ENCODE results near the gene IGSF3.

Gene IGSF3

DNA sequence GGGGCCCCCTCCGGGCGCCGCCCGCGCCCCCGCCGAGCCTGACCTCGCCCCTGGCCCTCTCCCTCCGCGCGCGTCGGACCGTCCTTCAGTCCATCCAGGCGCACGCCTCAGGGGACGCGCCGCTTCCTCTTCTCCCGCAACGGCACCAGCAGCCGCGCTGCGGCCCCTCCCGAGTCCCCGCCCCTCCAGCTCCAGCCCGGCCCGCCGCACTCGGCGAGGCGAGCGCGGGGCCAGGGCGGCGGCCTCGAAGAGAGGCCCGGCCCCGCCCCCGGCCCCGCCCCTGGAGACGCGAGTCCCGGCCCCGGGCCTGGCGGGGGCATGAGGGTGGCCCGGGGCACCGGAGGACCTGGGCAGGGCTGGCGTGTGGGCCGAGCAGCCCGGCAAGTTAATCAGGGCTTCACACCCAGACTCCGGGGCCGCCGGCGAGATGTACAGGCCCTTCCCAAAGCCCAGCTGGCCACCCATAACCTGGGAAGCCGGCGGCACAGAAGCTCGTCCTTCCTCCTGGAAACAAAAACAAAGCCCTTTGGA is at the start of gene IGSF3:
TSS of gene IGSF3 (minus strand) at position 159 of the 531 bp plus-strand sequence. CDS start 1,407 bp downstream, outside the sequence.
- H3K4me3 ChIP-seq (replicated peaks; ENCODE audit: low read depth, low read length), result peak within 1 kb of the TSS; percentile 48
- TF ChIP-seq, protein P1, sequence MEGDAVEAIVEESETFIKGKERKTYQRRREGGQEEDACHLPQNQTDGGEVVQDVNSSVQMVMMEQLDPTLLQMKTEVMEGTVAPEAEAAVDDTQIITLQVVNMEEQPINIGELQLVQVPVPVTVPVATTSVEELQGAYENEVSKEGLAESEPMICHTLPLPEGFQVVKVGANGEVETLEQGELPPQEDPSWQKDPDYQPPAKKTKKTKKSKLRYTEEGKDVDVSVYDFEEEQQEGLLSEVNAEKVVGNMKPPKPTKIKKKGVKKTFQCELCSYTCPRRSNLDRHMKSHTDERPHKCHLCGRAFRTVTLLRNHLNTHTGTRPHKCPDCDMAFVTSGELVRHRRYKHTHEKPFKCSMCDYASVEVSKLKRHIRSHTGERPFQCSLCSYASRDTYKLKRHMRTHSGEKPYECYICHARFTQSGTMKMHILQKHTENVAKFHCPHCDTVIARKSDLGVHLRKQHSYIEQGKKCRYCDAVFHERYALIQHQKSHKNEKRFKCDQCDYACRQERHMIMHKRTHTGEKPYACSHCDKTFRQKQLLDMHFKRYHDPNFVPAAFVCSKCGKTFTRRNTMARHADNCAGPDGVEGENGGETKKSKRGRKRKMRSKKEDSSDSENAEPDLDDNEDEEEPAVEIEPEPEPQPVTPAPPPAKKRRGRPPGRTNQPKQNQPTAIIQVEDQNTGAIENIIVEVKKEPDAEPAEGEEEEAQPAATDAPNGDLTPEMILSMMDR (IDR thresholded peaks at IDR 0.05; ENCODE audit: low read depth, low read length, missing control alignments), result no peak
- DNase-seq (ENCODE audit: extremely low read depth, low read depth), result no peak

DNA sequence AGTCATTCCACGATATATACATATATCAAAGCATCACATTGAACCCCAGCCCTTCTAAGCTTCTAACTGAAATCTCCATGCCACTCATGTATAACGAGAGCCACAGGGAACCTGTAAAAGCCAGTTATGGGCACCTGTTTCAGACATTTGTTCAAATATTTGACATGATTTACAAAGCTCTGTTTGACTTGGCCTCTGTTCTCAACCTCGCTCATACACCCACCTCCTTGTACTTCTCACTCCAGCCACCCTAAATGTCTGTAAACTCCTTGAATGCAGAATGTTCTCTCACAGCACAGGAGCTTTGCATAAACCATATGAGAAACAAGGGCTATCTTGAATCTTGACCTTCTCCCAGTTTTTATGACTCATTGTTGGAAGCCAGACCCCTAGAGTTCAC is 49.8 kb upstream of the IGSF3 start:
- H3K4me3 ChIP-seq (replicated peaks; ENCODE audit: low read depth, low read length), result no peak overlapping the region
- TF ChIP-seq, protein P1 (IDR thresholded peaks at IDR 0.05; ENCODE audit: low read depth, low read length, missing control alignments), result no peak
- no peak for DNase-seq (ENCODE audit: extremely low read depth, low read depth)

GRCh38 chr1:116716391-116716790 is 48.9 kb upstream of the IGSF3 start:
- TF ChIP-seq, protein P1 (IDR thresholded peaks at IDR 0.05; ENCODE audit: low read depth, low read length, missing control alignments), result no peak
- no peak for DNase-seq (ENCODE audit: extremely low read depth, low read depth)
- H3K4me3 ChIP-seq (replicated peaks; ENCODE audit: low read depth, low read length), result no peak overlapping the region

DNA sequence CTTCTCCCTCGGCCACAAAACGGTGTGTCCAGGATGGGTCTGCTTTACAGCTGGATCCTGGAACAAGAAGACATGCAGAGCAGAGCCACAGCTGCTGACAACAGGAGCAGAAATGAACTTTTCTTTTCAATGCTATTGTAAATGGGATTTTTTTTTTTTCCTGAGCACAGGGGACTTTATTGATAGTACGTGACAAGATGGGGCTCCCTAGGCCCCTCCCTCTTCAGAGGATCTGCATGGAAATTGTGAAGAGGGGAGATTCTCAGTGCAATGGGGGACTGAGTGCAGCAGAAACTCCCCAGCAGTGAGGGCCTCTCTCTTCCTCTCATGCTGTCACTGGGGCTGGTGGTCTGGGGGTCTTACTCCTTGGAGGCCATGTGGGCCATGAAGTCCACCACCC is 45.9 kb upstream of the IGSF3 start:
- TF ChIP-seq, protein P1 (IDR thresholded peaks at IDR 0.05; ENCODE audit: low read depth, low read length, missing control alignments), result no peak
- H3K4me3 ChIP-seq (replicated peaks; ENCODE audit: low read depth, low read length), result no peak overlapping the region
- no peak for DNase-seq (ENCODE audit: extremely low read depth, low read depth)

- TF ChIP-seq, protein P1 (IDR thresholded peaks at IDR 0.05; ENCODE audit: low read depth, low read length, missing control alignments), result no peak
- no peak for DNase-seq (ENCODE audit: extremely low read depth, low read depth)
- H3K4me3 ChIP-seq (replicated peaks; ENCODE audit: low read depth, low read length), result no peak overlapping the region
Observed at GRCh38 chr1:116712510-116712909, 45.0 kb upstream of the IGSF3 start.

DNA sequence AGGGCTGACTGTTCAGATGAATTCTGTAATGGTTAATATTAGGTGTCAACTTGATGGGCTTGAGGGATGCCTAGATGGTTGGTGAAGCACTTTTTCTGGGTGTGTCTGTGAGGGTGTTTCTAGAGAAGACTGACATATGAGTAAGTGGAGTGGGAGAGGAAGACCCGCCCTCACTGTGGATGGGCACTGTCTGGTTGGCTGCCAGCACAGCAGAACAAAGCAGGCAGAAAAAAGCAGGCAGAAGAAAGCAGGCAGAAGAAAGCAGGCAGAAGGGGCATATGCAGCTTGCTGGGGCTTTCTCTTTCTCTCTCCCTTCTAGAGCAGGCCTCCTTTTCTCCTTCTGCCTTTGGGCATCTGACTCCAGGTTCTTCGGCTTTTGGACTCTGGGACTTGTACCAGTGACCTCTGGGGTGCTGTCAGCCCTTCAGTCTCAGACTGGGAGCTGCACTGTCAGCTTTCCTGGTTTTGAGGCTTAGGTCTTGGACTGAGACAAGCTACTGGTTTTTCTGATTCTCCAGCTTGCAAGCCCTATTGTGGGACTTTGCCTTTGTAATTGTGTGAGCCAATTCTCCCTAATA is 43.8 kb upstream of the IGSF3 start:
- H3K4me3 ChIP-seq (replicated peaks; ENCODE audit: low read depth, low read length), result no peak overlapping the region
- TF ChIP-seq, protein P1 (IDR thresholded peaks at IDR 0.05; ENCODE audit: low read depth, low read length, missing control alignments), result no peak

More for the DNA sequence above, 43.8 kb upstream of the IGSF3 start:
- DNase-seq (ENCODE audit: extremely low read depth, low read depth), result no peak
